ENCODE results near the gene MTUS2.

Gene MTUS2

DNA sequence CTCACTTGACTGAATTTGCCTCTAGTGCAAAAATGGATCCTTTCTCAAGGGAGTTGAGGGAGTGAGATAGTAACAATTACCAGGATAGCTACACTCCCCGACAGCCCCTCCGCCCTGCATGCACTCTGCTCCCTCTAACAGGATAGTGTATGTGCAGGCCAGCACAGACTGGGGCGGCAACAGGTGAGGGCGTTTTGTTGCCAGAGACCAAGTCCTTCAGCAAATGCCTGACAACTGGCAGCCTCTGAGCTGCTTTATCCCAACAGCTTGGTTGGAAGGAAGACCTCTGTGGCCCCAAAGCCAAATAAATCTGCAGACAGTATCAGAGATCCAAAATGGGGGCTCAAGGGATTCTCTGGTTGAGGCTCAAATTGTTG lies 688.7 kb downstream of the MTUS2 start:
- H3K4me3 ChIP-seq (ENCODE audit: low read depth, low read length) = no peak overlapping the region
- DNase-seq (ENCODE audit: low read depth) = no peak
- TF ChIP-seq MYC (IDR thresholded peaks at IDR 0.05; ENCODE audit: low read depth, low read length) (no peak), CTCF (IDR thresholded peaks at IDR 0.05; ENCODE audit: low read depth, low read length) (no peak), POLR2A (IDR thresholded peaks at IDR 0.05; ENCODE audit: extremely low read depth, insufficient read length) (no peak)
- TF ChIP-seq, protein P1, sequence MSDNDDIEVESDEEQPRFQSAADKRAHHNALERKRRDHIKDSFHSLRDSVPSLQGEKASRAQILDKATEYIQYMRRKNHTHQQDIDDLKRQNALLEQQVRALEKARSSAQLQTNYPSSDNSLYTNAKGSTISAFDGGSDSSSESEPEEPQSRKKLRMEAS (IDR thresholded peaks at IDR 0.05; ENCODE audit: low read depth, low read length) = no peak

- TF ChIP-seq MYC (IDR thresholded peaks at IDR 0.05; ENCODE audit: low read depth, low read length) (no peak), CTCF (IDR thresholded peaks at IDR 0.05; ENCODE audit: low read depth, low read length) (no peak), POLR2A (IDR thresholded peaks at IDR 0.05; ENCODE audit: extremely low read depth, insufficient read length) (no peak)
- TF ChIP-seq, protein P1 (IDR thresholded peaks at IDR 0.05; ENCODE audit: low read depth, low read length) = no peak
- no peak for DNase-seq (ENCODE audit: low read depth)
- H3K4me3 ChIP-seq (ENCODE audit: low read depth, low read length) = no peak overlapping the region
These were observed 690.0 kb downstream of the MTUS2 start for GRCh38 chr13:29509999-29510589.

GRCh38 chr13:29510651-29511084 lies 690.5 kb downstream of the MTUS2 start:
- TF ChIP-seq POLR2A (IDR thresholded peaks at IDR 0.05; ENCODE audit: extremely low read depth, insufficient read length) = no peak
- no peak for TF ChIP-seq CTCF (IDR thresholded peaks at IDR 0.05; ENCODE audit: low read depth, low read length)
- no peak for TF ChIP-seq MYC (IDR thresholded peaks at IDR 0.05; ENCODE audit: low read depth, low read length)
- TF ChIP-seq, protein P1 (IDR thresholded peaks at IDR 0.05; ENCODE audit: low read depth, low read length) = no peak
- DNase-seq (ENCODE audit: low read depth) = no peak
- no peak overlapping the region for H3K4me3 ChIP-seq (ENCODE audit: low read depth, low read length)

GRCh38 chr13:29511106-29511796 lies 691.1 kb downstream of the MTUS2 start:
- no peak overlapping the region for H3K4me3 ChIP-seq (ENCODE audit: low read depth, low read length)
- DNase-seq (ENCODE audit: low read depth) = no peak
- TF ChIP-seq CTCF (IDR thresholded peaks at IDR 0.05; ENCODE audit: low read depth, low read length) (no peak), MYC (IDR thresholded peaks at IDR 0.05; ENCODE audit: low read depth, low read length) (no peak), POLR2A (IDR thresholded peaks at IDR 0.05; ENCODE audit: extremely low read depth, insufficient read length) (no peak)
- TF ChIP-seq, protein P1 (IDR thresholded peaks at IDR 0.05; ENCODE audit: low read depth, low read length) = no peak

GRCh38 chr13:29511980-29512379 lies 691.8 kb downstream of the MTUS2 start:
- DNase-seq (ENCODE audit: low read depth) = peak; percentile 25
- TF ChIP-seq, protein P1 (IDR thresholded peaks at IDR 0.05; ENCODE audit: low read depth, low read length) = peak; percentile 71
- TF ChIP-seq MYC (IDR thresholded peaks at IDR 0.05; ENCODE audit: low read depth, low read length) = 0 out of 2 replicates have a peak, but pooled peaks have one; percentile 32
- TF ChIP-seq POLR2A (IDR thresholded peaks at IDR 0.05; ENCODE audit: extremely low read depth, insufficient read length) = no peak
- TF ChIP-seq CTCF (IDR thresholded peaks at IDR 0.05; ENCODE audit: low read depth, low read length) = no peak
- no peak overlapping the region for H3K4me3 ChIP-seq (ENCODE audit: low read depth, low read length)
